Measurements from ENCODE around the gene DNMT1. TPM values are rescaled to one million over a fixed set of nuclear protein-coding genes. Genes with fewer than 3 reads are reported as not detected.

The DNMT1 gene
- total RNA-seq, 1 donor from 2014 or later, result 156 TPM

DNA sequence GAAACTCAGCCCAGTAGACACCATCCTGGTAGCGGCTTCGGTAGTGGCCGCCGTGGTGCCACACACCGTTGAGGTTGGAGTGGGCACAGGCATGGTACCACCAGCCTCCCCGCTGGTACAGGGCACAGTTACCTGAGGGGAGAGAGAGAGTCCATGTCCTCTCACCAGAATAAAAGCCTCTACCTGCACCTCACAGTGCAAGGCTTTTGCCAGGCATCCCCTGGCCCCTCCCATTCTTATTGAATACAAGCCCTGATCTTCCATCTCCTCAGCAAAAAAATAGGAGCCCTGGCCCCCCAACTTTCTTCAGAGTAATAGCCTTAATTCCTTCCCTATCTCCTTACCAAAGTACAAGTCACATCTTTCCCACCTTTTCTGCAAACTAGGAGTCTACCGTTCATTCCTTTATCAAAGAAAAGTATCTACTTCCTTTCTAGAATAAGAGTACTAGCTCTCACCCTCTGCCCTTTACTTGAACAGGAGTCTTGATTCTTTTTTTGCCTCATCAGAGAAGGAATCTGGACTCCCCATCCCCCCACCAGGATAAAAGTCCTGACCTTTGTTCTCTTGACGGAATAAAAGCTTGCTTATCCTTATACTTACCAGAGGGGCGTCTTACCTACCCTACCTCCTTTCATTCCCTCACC lies 102.0 kb downstream of the DNMT1 start:
- Mint-ChIP-seq H3K27ac (peak overlapping the region; percentile 46), H3K4me1 (peaks cover 29% of the 10 kb centered on the region), H3K36me3 (ENCODE audit: low read depth) (peaks cover 38% of the 10 kb centered on the region), H3K27me3 (no peaks in the 10 kb centered on the region), H3K9me3 (no peaks in the 10 kb centered on the region), H3K4me3 (no peak overlapping the region)
- ChIA-PET CTCF (no interaction called here), POLR2A (interaction anchor here (1.0 kb wide), 1 partner anchor 10 kb away, joined by 5 read pairs; the partner anchor contains the start of gene ANGPTL6)
- ATAC-seq (ENCODE audit: low read depth), result no peak
- intact Hi-C loops (cut with micrococcal nuclease), result no loop called here
- TF ChIP-seq, protein P1, sequence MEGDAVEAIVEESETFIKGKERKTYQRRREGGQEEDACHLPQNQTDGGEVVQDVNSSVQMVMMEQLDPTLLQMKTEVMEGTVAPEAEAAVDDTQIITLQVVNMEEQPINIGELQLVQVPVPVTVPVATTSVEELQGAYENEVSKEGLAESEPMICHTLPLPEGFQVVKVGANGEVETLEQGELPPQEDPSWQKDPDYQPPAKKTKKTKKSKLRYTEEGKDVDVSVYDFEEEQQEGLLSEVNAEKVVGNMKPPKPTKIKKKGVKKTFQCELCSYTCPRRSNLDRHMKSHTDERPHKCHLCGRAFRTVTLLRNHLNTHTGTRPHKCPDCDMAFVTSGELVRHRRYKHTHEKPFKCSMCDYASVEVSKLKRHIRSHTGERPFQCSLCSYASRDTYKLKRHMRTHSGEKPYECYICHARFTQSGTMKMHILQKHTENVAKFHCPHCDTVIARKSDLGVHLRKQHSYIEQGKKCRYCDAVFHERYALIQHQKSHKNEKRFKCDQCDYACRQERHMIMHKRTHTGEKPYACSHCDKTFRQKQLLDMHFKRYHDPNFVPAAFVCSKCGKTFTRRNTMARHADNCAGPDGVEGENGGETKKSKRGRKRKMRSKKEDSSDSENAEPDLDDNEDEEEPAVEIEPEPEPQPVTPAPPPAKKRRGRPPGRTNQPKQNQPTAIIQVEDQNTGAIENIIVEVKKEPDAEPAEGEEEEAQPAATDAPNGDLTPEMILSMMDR (IDR thresholded peaks at IDR 0.05), result no peak
- no peak for DNase-seq

DNA sequence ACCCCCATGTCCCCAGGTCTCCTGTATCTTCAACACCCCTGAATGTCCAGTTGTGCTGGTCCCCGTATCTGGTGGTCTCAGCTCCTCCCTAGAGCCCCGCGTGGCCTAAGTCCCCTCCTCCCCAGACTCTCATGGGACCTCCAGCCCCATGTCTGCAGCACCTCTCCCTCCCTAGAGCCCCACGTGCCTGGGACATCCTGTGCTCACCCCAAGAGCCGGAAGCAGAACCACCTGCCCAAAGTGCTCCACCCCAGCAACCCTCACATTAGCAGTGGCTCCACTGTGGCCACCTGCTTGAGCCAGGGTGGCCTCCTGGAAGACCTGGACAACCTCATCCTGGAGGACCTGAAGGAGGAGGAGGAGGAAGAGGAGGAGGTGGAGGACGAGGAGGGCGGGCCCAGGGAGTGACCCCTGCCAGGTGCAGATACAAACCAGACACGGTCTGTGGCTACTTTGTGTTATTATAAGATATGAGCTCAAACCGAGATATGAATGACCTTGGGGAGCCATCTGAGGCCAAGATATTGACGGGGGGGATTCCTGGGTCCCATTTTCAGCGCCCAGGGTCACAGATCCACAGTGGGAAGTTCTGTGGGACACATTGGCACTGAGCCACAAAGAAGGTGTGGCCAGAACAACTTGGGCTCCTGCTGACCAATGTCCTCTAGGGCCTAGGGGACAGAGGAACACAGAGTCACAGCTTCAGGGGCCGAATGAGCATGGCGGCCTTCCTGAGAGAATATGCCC lies 102.7 kb downstream of the DNMT1 start:
- Mint-ChIP-seq H3K27me3 (no peaks in the 10 kb centered on the region), H3K4me1 (peaks cover 35% of the 10 kb centered on the region), H3K27ac (peak overlapping the region; percentile 79), H3K9me3 (no peaks in the 10 kb centered on the region), H3K4me3 (peak overlapping the region; percentile 30), H3K36me3 (ENCODE audit: low read depth) (peaks cover 38% of the 10 kb centered on the region)
- ChIA-PET CTCF (no interaction called here), POLR2A (interaction anchor here (1.0 kb wide), 1 partner anchor 11 kb away, joined by 5 read pairs; the partner anchor contains the start of gene ANGPTL6)
- DNase-seq, result no peak
- peak; percentile 13 for ATAC-seq (ENCODE audit: low read depth)
- intact Hi-C loops (cut with micrococcal nuclease), result no loop called here
- TF ChIP-seq, protein P1 (IDR thresholded peaks at IDR 0.05), result no peak

DNA sequence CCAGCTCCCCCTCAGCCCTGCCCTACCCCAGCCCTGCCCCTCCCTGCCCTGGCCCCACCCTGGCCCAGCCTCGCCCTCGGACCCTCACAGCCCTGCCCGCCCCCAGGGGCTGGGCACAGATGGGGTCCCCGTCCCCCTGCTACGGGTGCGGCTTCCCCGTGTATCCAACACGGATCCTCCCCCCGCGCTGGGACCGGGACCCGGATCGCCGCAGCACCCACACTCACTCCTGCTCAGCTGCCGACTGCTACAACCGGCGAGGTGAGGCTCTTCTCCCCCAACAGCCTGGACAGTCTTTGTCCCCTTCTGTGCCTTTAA lies 103.4 kb downstream of the DNMT1 start:
- intact Hi-C loops (cut with micrococcal nuclease), result no loop called here
- Mint-ChIP-seq H3K27me3 (no peaks in the 10 kb centered on the region), H3K4me3 (no peak overlapping the region), H3K4me1 (peaks cover 34% of the 10 kb centered on the region), H3K9me3 (no peaks in the 10 kb centered on the region), H3K27ac (no peak overlapping the region), H3K36me3 (ENCODE audit: low read depth) (peaks cover 38% of the 10 kb centered on the region)
- ChIA-PET POLR2A (no interaction called here), CTCF (no interaction called here)
- ATAC-seq (ENCODE audit: low read depth) (no peak), DNase-seq (no peak)
- TF ChIP-seq, protein P1 (IDR thresholded peaks at IDR 0.05), result no peak

DNA sequence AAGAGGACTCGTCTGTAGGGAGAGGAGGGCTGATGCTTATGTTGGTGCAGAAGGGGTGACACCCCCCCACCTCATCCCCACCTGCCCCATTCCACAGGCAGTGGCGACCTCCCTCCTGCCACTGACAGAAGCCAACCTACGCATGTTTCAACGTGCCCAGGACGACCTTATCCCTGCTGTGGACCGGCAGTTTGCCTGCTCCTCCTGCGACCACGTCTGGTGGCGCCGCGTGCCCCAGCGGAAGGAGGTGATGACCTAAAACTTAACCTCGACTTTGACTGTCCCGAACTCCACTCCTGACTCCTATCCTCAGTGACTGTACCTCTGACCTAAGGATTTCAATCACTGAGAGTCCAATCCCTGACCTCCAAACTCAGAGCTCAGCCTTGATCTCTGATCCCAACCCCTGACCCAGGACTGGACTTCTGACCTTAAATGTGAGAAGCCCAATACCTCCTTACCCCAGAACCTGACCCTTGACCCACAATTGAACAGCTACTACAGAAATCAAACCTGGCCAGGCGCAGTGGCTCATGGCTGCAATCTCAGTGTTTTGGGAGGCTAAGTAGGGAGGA lies 104.9 kb downstream of the DNMT1 start:
- Mint-ChIP-seq H3K27me3 (no peaks in the 10 kb centered on the region), H3K27ac (no peak overlapping the region), H3K4me3 (no peak overlapping the region), H3K9me3 (no peaks in the 10 kb centered on the region), H3K36me3 (ENCODE audit: low read depth) (peaks cover 39% of the 10 kb centered on the region), H3K4me1 (peaks cover 33% of the 10 kb centered on the region)
- ATAC-seq (ENCODE audit: low read depth), result no peak
- no peak for DNase-seq
- CTCF ChIA-PET, result no interaction called here
- TF ChIP-seq, protein P1 (IDR thresholded peaks at IDR 0.05), result no peak
- POLR2A ChIA-PET, result interaction anchor here (0.7 to 1.1 kb wide), 3 partner anchors 10 to 21 kb away, joined by 3 to 6 read pairs (median 3); partner anchors contain the start of genes ANGPTL6 and P2RY11
- intact Hi-C loops (cut with micrococcal nuclease), result loop anchor here (5.0 kb wide), 1 partner anchor 32 kb away; no protein-coding TSS in a partner anchor

DNA sequence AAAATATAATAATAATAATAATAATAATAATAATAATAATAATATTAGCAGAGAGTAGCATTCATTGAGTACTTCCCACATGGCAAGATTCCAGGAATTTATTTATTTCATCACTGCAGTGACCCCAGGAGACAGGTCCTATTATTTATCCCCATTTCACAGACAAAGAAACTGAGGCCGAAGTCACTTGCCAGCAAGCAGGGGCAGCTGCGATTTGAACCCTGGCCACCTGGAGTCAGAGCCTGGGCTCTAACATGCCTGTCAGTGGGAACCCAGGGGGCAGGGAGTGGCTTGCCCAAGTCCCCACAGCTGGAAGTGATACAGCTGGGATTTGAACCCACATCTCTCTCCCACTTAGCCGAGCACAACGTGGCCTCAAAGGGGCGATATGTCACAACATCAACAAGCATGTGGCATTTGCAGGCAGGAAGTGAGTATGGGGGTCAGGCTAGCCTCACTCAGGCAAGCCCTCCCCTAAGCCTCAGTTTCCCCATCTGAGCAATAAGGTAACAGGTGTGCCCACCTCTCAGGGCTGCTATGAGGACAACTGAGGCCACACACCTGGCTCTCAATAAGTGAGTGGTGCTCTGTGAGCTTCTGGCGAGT lies 105.7 kb downstream of the DNMT1 start:
- ChIA-PET POLR2A (no interaction called here), CTCF (no interaction called here)
- intact Hi-C loops (cut with micrococcal nuclease), result loop anchor here (5.0 kb wide), 1 partner anchor 33 kb away; no protein-coding TSS in a partner anchor
- Mint-ChIP-seq H3K36me3 (ENCODE audit: low read depth) (peaks cover 39% of the 10 kb centered on the region), H3K4me3 (no peak overlapping the region), H3K27me3 (no peaks in the 10 kb centered on the region), H3K27ac (no peak overlapping the region), H3K9me3 (no peaks in the 10 kb centered on the region), H3K4me1 (peaks cover 33% of the 10 kb centered on the region)
- no peak for DNase-seq
- no peak for ATAC-seq (ENCODE audit: low read depth)
- TF ChIP-seq, protein P1 (IDR thresholded peaks at IDR 0.05), result no peak
